Mesothelial cell of epicardium (in vitro differentiated cells): Measurements from ENCODE around the gene GOLGA2. TPM values are rescaled to one million over a fixed set of nuclear protein-coding genes. Genes with fewer than 3 reads are reported as not detected.

Source experiments
- DNase-seq, 2 experiments: peaks; one replicate each; pipeline ENCODE4 v3.0.0; 2021; ENCODE audit warnings: low spot score in 2 of 2; ENCODE audit not compliant: unreplicated experiment in 2 of 2
- H3K27ac Mint-ChIP-seq: 2 replicates; pipeline ENCODE4 v1.8.0; 2021; ENCODE audit warnings: mixed read lengths
- H3K27me3 Mint-ChIP-seq: 2 replicates; pipeline ENCODE4 v1.8.0; 2021; ENCODE audit warnings: low read depth, mixed read lengths
- H3K36me3 Mint-ChIP-seq: 2 replicates; pipeline ENCODE4 v1.8.0; 2021; ENCODE audit warnings: mixed read lengths
- H3K4me1 Mint-ChIP-seq: 2 replicates; pipeline ENCODE4 v1.8.0; 2021; ENCODE audit warnings: mixed read lengths
- H3K4me3 Mint-ChIP-seq: 2 replicates; pipeline ENCODE4 v1.8.0; 2021; ENCODE audit warnings: mild to moderate bottlenecking, moderate library complexity, mixed read lengths
- H3K9me3 Mint-ChIP-seq: 2 replicates; pipeline ENCODE4 v1.8.0; 2021; ENCODE audit warnings: mixed read lengths
- total RNA-seq: library from RNA; stranded (reverse); gene quantifications from 3 replicates; pipeline ENCODE4 v1.2.1, GENCODE V29; 2021
- TF ChIP-seq, protein P1 (sequence below): fragments of 200-600 bp; sonication (generic); IDR thresholded peaks from one replicate; pipeline ENCODE4 v1.5.0; 2021; ENCODE audit warnings: antibody characterized with exemption; ENCODE audit not compliant: unreplicated experiment

GOLGA2 gene
- total RNA-seq, 1 donor from 2014 or later = 195 TPM

DNA sequence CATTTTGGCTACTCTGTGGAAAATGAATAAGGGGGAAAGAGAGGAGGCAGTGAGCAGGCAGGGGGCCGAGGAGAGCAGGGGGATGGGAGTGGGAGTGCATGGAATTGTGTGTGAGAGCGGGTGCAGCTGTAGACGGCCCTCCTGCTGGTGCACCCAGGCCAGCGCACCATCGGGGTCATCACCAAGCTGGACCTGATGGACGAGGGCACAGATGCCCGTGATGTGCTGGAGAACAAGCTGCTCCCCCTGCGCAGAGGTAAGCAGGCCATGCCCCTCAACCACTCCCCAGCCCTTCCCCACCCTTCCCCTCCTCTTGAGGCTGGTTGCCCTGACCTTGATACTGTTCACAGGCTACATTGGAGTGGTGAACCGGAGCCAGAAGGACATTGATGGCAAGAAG is 56.0 kb downstream of the GOLGA2 start:
- H3K4me3 Mint-ChIP-seq = no peak overlapping the region
- H3K9me3 Mint-ChIP-seq = no peaks in the 10 kb centered on the region
- DNase-seq = no peak
- TF ChIP-seq, protein P1, sequence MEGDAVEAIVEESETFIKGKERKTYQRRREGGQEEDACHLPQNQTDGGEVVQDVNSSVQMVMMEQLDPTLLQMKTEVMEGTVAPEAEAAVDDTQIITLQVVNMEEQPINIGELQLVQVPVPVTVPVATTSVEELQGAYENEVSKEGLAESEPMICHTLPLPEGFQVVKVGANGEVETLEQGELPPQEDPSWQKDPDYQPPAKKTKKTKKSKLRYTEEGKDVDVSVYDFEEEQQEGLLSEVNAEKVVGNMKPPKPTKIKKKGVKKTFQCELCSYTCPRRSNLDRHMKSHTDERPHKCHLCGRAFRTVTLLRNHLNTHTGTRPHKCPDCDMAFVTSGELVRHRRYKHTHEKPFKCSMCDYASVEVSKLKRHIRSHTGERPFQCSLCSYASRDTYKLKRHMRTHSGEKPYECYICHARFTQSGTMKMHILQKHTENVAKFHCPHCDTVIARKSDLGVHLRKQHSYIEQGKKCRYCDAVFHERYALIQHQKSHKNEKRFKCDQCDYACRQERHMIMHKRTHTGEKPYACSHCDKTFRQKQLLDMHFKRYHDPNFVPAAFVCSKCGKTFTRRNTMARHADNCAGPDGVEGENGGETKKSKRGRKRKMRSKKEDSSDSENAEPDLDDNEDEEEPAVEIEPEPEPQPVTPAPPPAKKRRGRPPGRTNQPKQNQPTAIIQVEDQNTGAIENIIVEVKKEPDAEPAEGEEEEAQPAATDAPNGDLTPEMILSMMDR = no peak
- H3K36me3 Mint-ChIP-seq = peaks cover 10% of the 10 kb centered on the region
- no peaks in the 10 kb centered on the region for H3K27me3 Mint-ChIP-seq
- H3K27ac Mint-ChIP-seq = no peak overlapping the region
- peaks cover 14% of the 10 kb centered on the region for H3K4me1 Mint-ChIP-seq

DNA sequence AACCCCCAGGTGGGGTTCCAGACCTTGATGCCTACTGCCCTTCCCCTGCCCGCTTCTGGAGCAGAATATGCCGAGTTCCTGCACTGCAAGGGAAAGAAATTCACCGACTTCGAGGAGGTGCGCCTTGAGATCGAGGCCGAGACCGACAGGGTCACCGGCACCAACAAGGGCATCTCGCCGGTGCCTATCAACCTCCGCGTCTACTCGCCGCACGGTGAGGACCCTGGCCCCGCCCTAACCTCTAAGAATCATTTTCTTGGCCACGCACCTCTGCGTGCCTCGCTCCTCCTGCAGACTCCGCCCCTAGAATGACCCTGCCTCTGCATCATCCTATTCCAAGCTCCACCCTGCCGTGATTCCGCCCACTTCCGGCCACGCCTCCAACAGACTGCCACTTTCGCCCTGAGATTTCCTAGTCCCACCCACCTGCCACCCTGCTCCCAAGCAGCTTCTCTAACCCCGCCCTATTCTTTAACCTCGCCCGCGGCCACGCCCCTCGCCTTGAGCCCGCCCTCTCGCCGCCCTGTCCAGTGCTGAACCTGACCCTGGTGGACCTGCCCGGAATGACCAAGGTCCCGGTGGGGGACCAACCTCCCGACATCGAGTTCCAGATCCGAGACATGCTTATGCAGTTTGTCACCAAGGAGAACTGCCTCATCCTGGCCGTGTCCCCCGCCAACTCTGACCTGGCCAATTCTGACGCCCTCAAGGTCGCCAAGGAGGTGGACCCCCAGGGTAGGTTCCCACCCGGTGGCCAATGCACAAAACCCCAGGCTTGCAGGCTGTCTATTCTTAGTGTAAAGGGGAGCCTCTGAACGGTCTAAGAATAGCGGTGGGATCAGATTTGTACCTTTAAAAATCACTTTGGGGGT is 57.1 kb downstream of the GOLGA2 start:
- Mint-ChIP-seq H3K9me3 (no peaks in the 10 kb centered on the region), H3K36me3 (peaks cover 10% of the 10 kb centered on the region), H3K27me3 (no peaks in the 10 kb centered on the region), H3K4me3 (peak overlapping the region; percentile 72), H3K27ac (peak overlapping the region; percentile 76), H3K4me1 (peaks cover 14% of the 10 kb centered on the region)
- peak; percentile 71 to 87 for DNase-seq
- TF ChIP-seq, protein P1 = no peak

DNA sequence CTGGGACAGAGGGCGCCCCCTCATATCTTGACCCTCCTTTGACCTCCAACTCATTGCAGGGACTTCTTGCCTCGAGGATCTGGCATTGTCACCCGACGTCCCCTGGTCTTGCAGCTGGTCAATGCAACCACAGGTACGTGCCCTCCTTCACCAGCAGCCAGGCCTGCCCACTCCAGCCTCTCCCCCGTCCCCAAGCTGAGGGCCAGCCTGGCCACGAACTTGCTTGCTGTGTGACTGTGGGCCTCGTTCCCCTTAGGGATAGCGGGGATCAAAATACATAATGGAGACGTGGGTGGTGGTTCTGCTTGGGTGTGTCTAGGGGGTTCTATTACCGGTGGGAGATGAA is 57.7 kb downstream of the GOLGA2 start:
- Mint-ChIP-seq H3K27ac (peak overlapping the region; percentile 76), H3K4me1 (peaks cover 14% of the 10 kb centered on the region)

DNA sequence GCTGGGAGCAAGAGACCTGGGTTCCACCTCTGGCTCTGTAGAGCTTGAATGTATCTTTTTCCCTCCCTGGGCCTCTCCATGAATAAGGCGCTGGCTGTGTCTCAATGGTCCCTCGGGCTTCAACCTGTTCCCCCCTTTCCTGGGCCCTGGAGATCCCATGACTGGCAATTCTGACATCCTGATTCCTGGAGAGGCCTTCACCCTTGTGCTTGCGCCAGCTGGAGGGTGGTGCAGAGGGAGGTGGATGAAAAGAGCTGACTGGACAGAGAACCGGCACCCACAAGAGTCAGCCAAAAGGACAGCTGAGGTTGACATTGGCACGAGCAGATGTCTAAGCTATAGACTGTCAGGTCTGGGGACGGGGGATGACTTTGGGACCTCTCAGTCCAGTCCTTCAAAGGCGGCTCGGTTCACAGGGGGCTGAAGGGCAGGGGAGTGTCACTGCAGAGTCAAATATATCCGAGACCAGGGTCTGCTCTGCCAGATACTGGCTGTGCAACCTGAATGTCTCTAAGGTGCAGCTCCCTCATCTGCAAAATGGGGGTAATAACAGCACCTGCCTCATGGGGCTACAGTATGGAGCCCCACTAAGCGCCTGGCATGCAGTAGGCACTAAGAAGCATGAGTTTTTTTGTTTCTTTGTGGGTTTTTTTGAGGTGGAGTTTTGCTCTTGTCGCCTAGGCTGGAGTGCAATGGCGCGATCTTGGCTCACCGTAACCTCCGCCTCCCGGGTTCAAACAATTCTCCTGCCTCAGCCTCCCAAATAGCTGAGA is 58.8 kb downstream of the GOLGA2 start:
- no peak overlapping the region for H3K4me3 Mint-ChIP-seq
- H3K4me1 Mint-ChIP-seq = peaks cover 14% of the 10 kb centered on the region
- no peaks in the 10 kb centered on the region for H3K9me3 Mint-ChIP-seq
- TF ChIP-seq, protein P1 = no peak
- DNase-seq = no peak
- no peak overlapping the region for H3K27ac Mint-ChIP-seq
- H3K27me3 Mint-ChIP-seq = no peaks in the 10 kb centered on the region
- peaks cover 4% of the 10 kb centered on the region for H3K36me3 Mint-ChIP-seq

More for the DNA sequence above, 57.7 kb downstream of the GOLGA2 start:
- H3K36me3 Mint-ChIP-seq = peaks cover 6% of the 10 kb centered on the region
- H3K4me3 Mint-ChIP-seq = peak overlapping the region; percentile 72
- no peak for DNase-seq
- TF ChIP-seq, protein P1 = no peak
- no peaks in the 10 kb centered on the region for H3K27me3 Mint-ChIP-seq
- H3K9me3 Mint-ChIP-seq = no peaks in the 10 kb centered on the region

DNA sequence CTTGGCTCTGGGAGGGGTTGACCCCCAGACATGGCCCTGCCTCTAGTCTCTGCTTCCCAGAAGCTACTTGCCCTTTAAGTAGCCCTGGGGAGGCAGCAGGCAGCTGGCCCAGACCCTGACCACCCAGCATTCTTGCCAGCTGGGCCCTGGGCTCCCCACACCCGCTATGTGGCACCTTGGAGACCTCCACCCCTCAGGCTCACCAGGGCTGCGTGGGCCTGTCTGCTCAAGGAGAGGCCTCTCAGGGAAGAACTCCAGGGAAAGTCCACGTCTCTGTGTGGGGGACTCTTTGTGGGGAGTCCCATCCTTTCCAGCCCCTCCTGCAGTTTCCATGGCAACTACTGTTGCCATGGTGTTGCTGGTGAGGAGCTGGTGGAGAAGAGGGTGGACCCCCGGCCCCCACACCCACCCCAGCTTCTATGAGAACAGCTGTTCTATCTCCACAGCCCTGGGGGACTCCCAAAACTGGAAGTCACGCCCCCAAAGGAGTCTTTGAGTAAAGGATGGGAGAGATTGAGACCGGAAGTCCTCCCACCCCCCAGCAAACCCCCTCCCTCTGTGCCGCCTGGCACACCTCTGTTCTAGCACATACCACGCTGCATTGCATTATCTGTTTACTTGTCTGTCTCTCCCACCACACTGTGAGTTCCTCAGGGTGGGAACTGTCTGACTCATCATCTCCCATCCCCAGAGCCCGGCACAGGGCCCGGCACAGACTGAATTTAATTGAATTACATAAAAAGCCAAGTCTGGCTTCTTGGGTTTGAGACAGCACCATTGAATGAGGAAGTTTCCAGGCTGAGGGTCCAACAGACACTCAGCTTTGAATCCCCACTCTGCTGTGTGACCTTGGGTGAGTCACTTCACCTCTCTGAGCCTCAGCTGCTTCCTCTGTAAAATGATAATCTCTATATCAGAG is 60.1 kb downstream of the GOLGA2 start:
- Mint-ChIP-seq H3K27ac (peak overlapping the region; percentile 37), H3K4me1 (peaks cover 25% of the 10 kb centered on the region), H3K9me3 (no peaks in the 10 kb centered on the region), H3K36me3 (peaks cover 2% of the 10 kb centered on the region), H3K4me3 (no peak overlapping the region), H3K27me3 (no peaks in the 10 kb centered on the region)
- TF ChIP-seq, protein P1 = no peak
- no peak for DNase-seq
